ENCODE data around the gene SIN3B.
"Not testable (repeated sequence)": the region's sequence is repeated elsewhere in the genome, so short reads cannot be mapped to it uniquely, and the experiment has no call there.

Gene SIN3B

GRCh38 chr19:16829010-16829821 is at the start of gene SIN3B:
Gene SIN3B (plus strand): TSS chr19:16829398. CDS start chr19:16829421, 23 bp downstream.
- DNase-seq = peak; percentile 10

GRCh38 chr19:16779539-16780163 is 49.5 kb upstream of the SIN3B start:
- DNase-seq = no peak

- no peak for DNase-seq
These were observed 46.5 kb upstream of the SIN3B start for GRCh38 chr19:16782719-16783118.

GRCh38 chr19:16788479-16788878 is 40.7 kb upstream of the SIN3B start:
- no peak for DNase-seq

- no peak for DNase-seq
These were observed 40.0 kb upstream of the SIN3B start for GRCh38 chr19:16789238-16789637.

GRCh38 chr19:16790051-16790450 is 39.1 kb upstream of the SIN3B start:
- no peak for DNase-seq

- DNase-seq = no peak
These were observed 37.3 kb upstream of the SIN3B start for GRCh38 chr19:16791942-16792341.

- DNase-seq = no peak
These were observed 34.4 kb upstream of the SIN3B start for GRCh38 chr19:16794456-16795441.

GRCh38 chr19:16795731-16796130 is 33.5 kb upstream of the SIN3B start:
- no peak for DNase-seq

GRCh38 chr19:16797876-16798275 is 31.3 kb upstream of the SIN3B start:
- DNase-seq = no peak

- DNase-seq = not testable (repeated sequence)
These were observed 30.9 kb upstream of the SIN3B start for GRCh38 chr19:16798326-16798725.

GRCh38 chr19:16799740-16800139 is 29.5 kb upstream of the SIN3B start:
- DNase-seq = no peak

- no peak for DNase-seq
These were observed 27.6 kb upstream of the SIN3B start for GRCh38 chr19:16801600-16802013.

- no peak for DNase-seq
These were observed 25.0 kb upstream of the SIN3B start for GRCh38 chr19:16804176-16804575.

GRCh38 chr19:16807549-16808284 is 21.5 kb upstream of the SIN3B start:
- no peak for DNase-seq

GRCh38 chr19:16814526-16815100 is 14.6 kb upstream of the SIN3B start:
- no peak for DNase-seq

GRCh38 chr19:16820056-16820455 is 9.1 kb upstream of the SIN3B start:
- DNase-seq = no peak

- no peak for DNase-seq
These were observed 8.1 kb upstream of the SIN3B start for GRCh38 chr19:16821081-16821480.

- no peak for DNase-seq
These were observed 6.5 kb upstream of the SIN3B start for GRCh38 chr19:16822648-16823047.

- DNase-seq = no peak
These were observed 4.4 kb upstream of the SIN3B start for GRCh38 chr19:16824658-16825311.

GRCh38 chr19:16825312-16826052 is 3.7 kb upstream of the SIN3B start:
- no peak for DNase-seq
